ENCODE results near the gene ATP8A1. TPM values are rescaled to one million over a fixed set of nuclear protein-coding genes. Genes with fewer than 3 reads are reported as not detected.

Gene ATP8A1
- total and polyA plus RNA-seq, 2 of the 8 experiments (the other 6 are each of a cell fraction or from before 2014, with no cell fraction given), result 3.7 to 14.9 TPM

Other genes with a start within 250 kb of the ATP8A1 start
- gene GRXCR1, start 235.6 kb upstream of the ATP8A1 start, total RNA-seq (2021; fragmentation: NEBNext Ultra II Directional; extraction: Animal tissue kit (Norgen Biotek cat#: 25700)), result not detected in 2 replicates
- gene GRXCR1, start 235.6 kb upstream of the ATP8A1 start, polyA plus RNA-seq (2011; rRNA removed), result not detected in 2 replicates